ENCODE measurements around the gene ACTR8. TPM values are rescaled to one million over a fixed set of nuclear protein-coding genes. Genes with fewer than 3 reads are reported as not detected.

Gene ACTR8
- total and polyA plus RNA-seq, 11 donors, result 12.0 to 48.2 (median 28.2) TPM

DNA sequence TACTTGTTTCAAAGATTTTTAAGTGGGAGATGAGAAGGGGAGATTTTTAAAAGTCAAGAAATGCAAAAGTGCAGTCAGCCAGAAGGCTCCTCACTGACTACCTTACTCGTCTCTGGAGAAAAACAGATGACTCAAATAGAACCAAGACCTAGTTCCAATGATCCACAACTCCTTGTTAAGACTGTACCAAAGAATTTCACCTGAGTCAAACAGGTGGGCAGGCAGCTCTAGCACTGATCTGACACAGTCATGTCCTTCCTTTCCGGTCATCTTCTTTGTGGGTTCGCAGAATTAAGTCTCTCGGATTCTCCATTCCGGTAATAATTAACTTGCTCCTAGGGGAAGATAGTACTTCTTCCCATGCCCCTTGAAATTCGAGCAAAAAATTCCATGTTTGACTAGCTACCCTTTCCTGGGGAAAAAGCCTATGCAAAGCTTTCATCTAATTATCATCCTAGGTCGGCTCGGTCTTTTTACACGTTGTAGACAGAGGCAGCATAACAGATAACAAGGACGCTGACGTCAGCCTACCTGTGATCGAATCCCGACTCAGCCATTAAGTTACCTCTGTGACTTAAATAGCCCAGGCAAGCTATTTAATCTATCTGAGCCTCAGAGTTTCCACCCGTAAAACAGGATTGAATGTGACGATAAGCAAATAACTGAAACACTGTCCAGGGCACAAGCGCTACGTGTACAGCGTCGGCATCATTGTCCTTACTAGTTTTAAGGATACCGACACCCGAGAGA, 8.9 kb upstream of the ACTR8 start:
- peaks cover 0 to 12% (median 0%) of the 10 kb centered on the region in 9 donors for H3K27me3 ChIP-seq
- DNase-seq, result peak in 1 of 5 donors; percentile 50
- H3K27ac ChIP-seq, result peak overlapping the region; percentile 81 to 99 (median 92)
- H3K36me3 ChIP-seq, result peaks cover 0 to 26% (median 23%) of the 10 kb centered on the region in 9 donors
- H3K9me3 ChIP-seq, result no peaks in the 10 kb centered on the region
- WGBS, 4 donors, result 3 to 7% (median 4%) methylated on average over 21 of the region's 21 CpGs
- H3K4me3 ChIP-seq, result peak overlapping the region; percentile 70 to 97 (median 86)
- TF ChIP-seq, protein P1, sequence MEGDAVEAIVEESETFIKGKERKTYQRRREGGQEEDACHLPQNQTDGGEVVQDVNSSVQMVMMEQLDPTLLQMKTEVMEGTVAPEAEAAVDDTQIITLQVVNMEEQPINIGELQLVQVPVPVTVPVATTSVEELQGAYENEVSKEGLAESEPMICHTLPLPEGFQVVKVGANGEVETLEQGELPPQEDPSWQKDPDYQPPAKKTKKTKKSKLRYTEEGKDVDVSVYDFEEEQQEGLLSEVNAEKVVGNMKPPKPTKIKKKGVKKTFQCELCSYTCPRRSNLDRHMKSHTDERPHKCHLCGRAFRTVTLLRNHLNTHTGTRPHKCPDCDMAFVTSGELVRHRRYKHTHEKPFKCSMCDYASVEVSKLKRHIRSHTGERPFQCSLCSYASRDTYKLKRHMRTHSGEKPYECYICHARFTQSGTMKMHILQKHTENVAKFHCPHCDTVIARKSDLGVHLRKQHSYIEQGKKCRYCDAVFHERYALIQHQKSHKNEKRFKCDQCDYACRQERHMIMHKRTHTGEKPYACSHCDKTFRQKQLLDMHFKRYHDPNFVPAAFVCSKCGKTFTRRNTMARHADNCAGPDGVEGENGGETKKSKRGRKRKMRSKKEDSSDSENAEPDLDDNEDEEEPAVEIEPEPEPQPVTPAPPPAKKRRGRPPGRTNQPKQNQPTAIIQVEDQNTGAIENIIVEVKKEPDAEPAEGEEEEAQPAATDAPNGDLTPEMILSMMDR (IDR thresholded peaks at IDR 0.05), result no peak
- TF ChIP-seq POLR2A (IDR thresholded peaks at IDR 0.05), result no peak
- ATAC-seq, result peak in 2 of 4 donors; percentile 4 to 44
- intact Hi-C loops (cut with DNase I), result loop anchor here in 2 of 10 donors (5.0 kb wide), 1 partner anchor 544 kb away; the partner anchor contains the start of gene DCP1A (in 2 of the 2)
- peaks cover 0 to 36% (median 26%) of the 10 kb centered on the region in 12 donors for H3K4me1 ChIP-seq

- Histone ChIP-seq H3K27ac (no peak overlapping the region), H3K9me3 (no peaks in the 10 kb centered on the region), H3K4me3 (no peak overlapping the region), H3K4me1 (peaks cover 0 to 36% (median 26%) of the 10 kb centered on the region in 12 donors), H3K36me3 (peaks cover 0 to 53% (median 49%) of the 10 kb centered on the region in 9 donors), H3K27me3 (no peaks in the 10 kb centered on the region)
- no peak for ATAC-seq
- WGBS, 4 donors, result 46 to 57% (median 54%) methylated on average over 1 of the region's 1 CpG
- intact Hi-C loops (cut with DNase I), result no loop called here
- no peak for DNase-seq
- no peak for TF ChIP-seq POLR2A (IDR thresholded peaks at IDR 0.05)
- TF ChIP-seq, protein P1 (IDR thresholded peaks at IDR 0.05), result no peak
These were observed 6.3 kb upstream of the ACTR8 start for GRCh38 chr3:53888232-53888631.

DNA sequence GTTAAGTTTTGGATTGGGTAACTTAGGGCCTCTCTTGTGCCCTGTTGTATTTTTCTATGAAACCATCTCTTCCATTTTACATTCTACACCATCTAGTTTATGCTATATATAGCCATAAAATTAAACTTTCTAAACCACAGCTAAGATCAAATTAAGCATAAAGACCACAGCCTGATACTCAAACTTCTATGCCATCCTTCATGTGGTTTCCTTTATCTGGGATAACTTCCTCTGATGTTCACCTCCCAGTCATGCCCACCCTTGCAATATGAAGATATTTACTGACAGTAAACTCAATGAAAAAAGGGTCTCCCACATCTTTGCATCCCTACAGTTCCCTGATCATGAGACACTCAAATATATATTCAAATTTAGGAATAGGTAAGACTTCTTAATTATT, 5.5 kb upstream of the ACTR8 start:
- H3K36me3 ChIP-seq, result peaks cover 0 to 53% (median 50%) of the 10 kb centered on the region in 9 donors
- peaks cover 0 to 36% (median 25%) of the 10 kb centered on the region in 12 donors for H3K4me1 ChIP-seq
- no peaks in the 10 kb centered on the region for H3K27me3 ChIP-seq
- no peak overlapping the region for H3K4me3 ChIP-seq
- ATAC-seq (no peak), DNase-seq (no peak)
- TF ChIP-seq, protein P1 (IDR thresholded peaks at IDR 0.05), result no peak
- no peak for TF ChIP-seq POLR2A (IDR thresholded peaks at IDR 0.05)
- H3K27ac ChIP-seq, result no peak overlapping the region
- H3K9me3 ChIP-seq, result no peaks in the 10 kb centered on the region
- intact Hi-C loops (cut with DNase I), result no loop called here

- H3K9me3 ChIP-seq, result no peaks in the 10 kb centered on the region
- TF ChIP-seq, protein P1 (IDR thresholded peaks at IDR 0.05), result no peak
- TF ChIP-seq POLR2A (IDR thresholded peaks at IDR 0.05), result no peak
- no peak for ATAC-seq
- H3K4me1 ChIP-seq, result peaks cover 4 to 36% (median 27%) of the 10 kb centered on the region in 12 donors
- WGBS, 4 donors, result 86 to 93% (median 89%) methylated on average over 3 of the region's 3 CpGs
- H3K36me3 ChIP-seq, result peaks cover 0 to 53% (median 50%) of the 10 kb centered on the region in 9 donors
- H3K27me3 ChIP-seq, result no peaks in the 10 kb centered on the region
- no peak overlapping the region for H3K4me3 ChIP-seq
- no peak for DNase-seq
- intact Hi-C loops (cut with DNase I), result no loop called here
- no peak overlapping the region for H3K27ac ChIP-seq
These were observed 3.3 kb upstream of the ACTR8 start for GRCh38 chr3:53885239-53885638.

Data from heart left ventricle (tissue), 16 donors.